ENCODE results near the gene ENPP3.

- TF ChIP-seq, protein P1, sequence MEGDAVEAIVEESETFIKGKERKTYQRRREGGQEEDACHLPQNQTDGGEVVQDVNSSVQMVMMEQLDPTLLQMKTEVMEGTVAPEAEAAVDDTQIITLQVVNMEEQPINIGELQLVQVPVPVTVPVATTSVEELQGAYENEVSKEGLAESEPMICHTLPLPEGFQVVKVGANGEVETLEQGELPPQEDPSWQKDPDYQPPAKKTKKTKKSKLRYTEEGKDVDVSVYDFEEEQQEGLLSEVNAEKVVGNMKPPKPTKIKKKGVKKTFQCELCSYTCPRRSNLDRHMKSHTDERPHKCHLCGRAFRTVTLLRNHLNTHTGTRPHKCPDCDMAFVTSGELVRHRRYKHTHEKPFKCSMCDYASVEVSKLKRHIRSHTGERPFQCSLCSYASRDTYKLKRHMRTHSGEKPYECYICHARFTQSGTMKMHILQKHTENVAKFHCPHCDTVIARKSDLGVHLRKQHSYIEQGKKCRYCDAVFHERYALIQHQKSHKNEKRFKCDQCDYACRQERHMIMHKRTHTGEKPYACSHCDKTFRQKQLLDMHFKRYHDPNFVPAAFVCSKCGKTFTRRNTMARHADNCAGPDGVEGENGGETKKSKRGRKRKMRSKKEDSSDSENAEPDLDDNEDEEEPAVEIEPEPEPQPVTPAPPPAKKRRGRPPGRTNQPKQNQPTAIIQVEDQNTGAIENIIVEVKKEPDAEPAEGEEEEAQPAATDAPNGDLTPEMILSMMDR (IDR thresholded peaks at IDR 0.05 in 2 of 3, conservative IDR thresholded peaks at IDR 0.05 in 1 of 3; ENCODE audit: control insufficient read depth in 2 of 3, extremely low read depth in 1 of 3, insufficient read depth in 1 of 3, low read depth in 3 of 3, low read length in 3 of 3): no peak
- TF ChIP-seq MXI1 (IDR thresholded peaks at IDR 0.05; ENCODE audit: low read depth, low read length) (no peak), LARP7 (IDR thresholded peaks at IDR 0.05) (no peak)
These were observed 87.0 kb downstream of the ENPP3 start for GRCh38 chr6:131724114-131724513.

Data from GM12878 (cell line).